ENCODE measurements around the gene ARID1B. TPM values are rescaled to one million over a fixed set of nuclear protein-coding genes. Genes with fewer than 3 reads are reported as not detected.

ARID1B gene
- total RNA-seq, 2 experiments from 2014 or later, result 90.1 to 164 TPM

GRCh38 chr6:157200611-157201010 lies 423.4 kb downstream of the ARID1B start:
- H2AFZ ChIP-seq (ENCODE audit: low read length), result no peak overlapping the region
- H3K36me3 ChIP-seq (ENCODE audit: insufficient read depth, low read length), result peaks cover 83% of the 10 kb centered on the region
- H3K4me3 ChIP-seq (ENCODE audit: low read depth, low read length, poor library complexity, severe bottlenecking), result no peak overlapping the region
- H3K9me2 ChIP-seq (ENCODE audit: insufficient read depth, low read length), result no peaks in the 10 kb centered on the region
- no peaks in the 10 kb centered on the region for H4K20me1 ChIP-seq (ENCODE audit: insufficient read depth, low read length)
- POLR2A ChIA-PET, result no interaction called here
- intact Hi-C loops (cut with micrococcal nuclease; ENCODE audit: unreplicated experiment), result no loop called here
- CTCF ChIA-PET (ENCODE audit: unreplicated experiment), result no interaction called here
- no peaks in the 10 kb centered on the region for H3K4me1 ChIP-seq (ENCODE audit: insufficient read depth, low read length, poor library complexity, severe bottlenecking)
- no peak for DNase-seq (ENCODE audit: low spot score)
- no peak for TF ChIP-seq EZH2phosphoT487 (IDR thresholded peaks at IDR 0.05; ENCODE audit: borderline replicate concordance, low read depth, low read length)
- TF ChIP-seq CTCF (conservative IDR thresholded peaks at IDR 0.05; ENCODE audit: low read length), result no peak
- H3K27ac ChIP-seq (ENCODE audit: low read depth, low read length, poor library complexity, severe bottlenecking), result no peak overlapping the region
- H3K4me2 ChIP-seq (ENCODE audit: low read length), result no peak overlapping the region
- H3K79me2 ChIP-seq (ENCODE audit: insufficient read depth, low read depth, low read length), result no peaks in the 10 kb centered on the region
- H3K9me3 ChIP-seq (ENCODE audit: low read length), result no peaks in the 10 kb centered on the region
- BruUV-seq (replicated peaks), result no TSS peak

DNA sequence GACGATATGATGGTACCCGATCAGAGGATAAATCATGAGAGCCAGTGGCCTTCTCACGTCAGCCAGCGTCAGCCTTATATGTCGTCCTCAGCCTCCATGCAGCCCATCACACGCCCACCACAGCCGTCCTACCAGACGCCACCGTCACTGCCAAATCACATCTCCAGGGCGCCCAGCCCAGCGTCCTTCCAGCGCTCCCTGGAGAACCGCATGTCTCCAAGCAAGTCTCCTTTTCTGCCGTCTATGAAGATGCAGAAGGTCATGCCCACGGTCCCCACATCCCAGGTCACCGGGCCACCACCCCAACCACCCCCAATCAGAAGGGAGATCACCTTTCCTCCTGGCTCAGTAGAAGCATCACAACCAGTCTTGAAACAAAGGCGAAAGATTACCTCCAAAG lies 423.9 kb downstream of the ARID1B start:
- H3K9me2 ChIP-seq (ENCODE audit: insufficient read depth, low read length), result no peaks in the 10 kb centered on the region
- ChIA-PET CTCF (ENCODE audit: unreplicated experiment) (no interaction called here), POLR2A (no interaction called here)
- no peaks in the 10 kb centered on the region for H3K4me1 ChIP-seq (ENCODE audit: insufficient read depth, low read length, poor library complexity, severe bottlenecking)
- no TSS peak for BruUV-seq (replicated peaks)
- TF ChIP-seq CTCF (conservative IDR thresholded peaks at IDR 0.05; ENCODE audit: low read length), result no peak
- TF ChIP-seq EZH2phosphoT487 (IDR thresholded peaks at IDR 0.05; ENCODE audit: borderline replicate concordance, low read depth, low read length), result no peak
- no peaks in the 10 kb centered on the region for H3K9me3 ChIP-seq (ENCODE audit: low read length)
- H2AFZ ChIP-seq (ENCODE audit: low read length), result no peak overlapping the region
- DNase-seq (ENCODE audit: low spot score), result no peak
- no peaks in the 10 kb centered on the region for H4K20me1 ChIP-seq (ENCODE audit: insufficient read depth, low read length)
- no peaks in the 10 kb centered on the region for H3K79me2 ChIP-seq (ENCODE audit: insufficient read depth, low read depth, low read length)
- peaks cover 85% of the 10 kb centered on the region for H3K36me3 ChIP-seq (ENCODE audit: insufficient read depth, low read length)
- H3K4me2 ChIP-seq (ENCODE audit: low read length), result no peak overlapping the region
- no peak overlapping the region for H3K4me3 ChIP-seq (ENCODE audit: low read depth, low read length, poor library complexity, severe bottlenecking)
- intact Hi-C loops (cut with micrococcal nuclease; ENCODE audit: unreplicated experiment), result no loop called here
- no peak overlapping the region for H3K27ac ChIP-seq (ENCODE audit: low read depth, low read length, poor library complexity, severe bottlenecking)

- POLR2A ChIA-PET, result interaction anchor here (1.0 kb wide), 1 partner anchor 23 kb away, joined by 3 read pairs; no protein-coding TSS in a partner anchor
Measured at GRCh38 chr6:157203312-157203744, 426.1 kb downstream of the ARID1B start.

More at GRCh38 chr6:157203312-157203744, 426.1 kb downstream of the ARID1B start:
- peaks cover 86% of the 10 kb centered on the region for H3K36me3 ChIP-seq (ENCODE audit: insufficient read depth, low read length)
- no peak for TF ChIP-seq CTCF (conservative IDR thresholded peaks at IDR 0.05; ENCODE audit: low read length)
- no peak for TF ChIP-seq EZH2phosphoT487 (IDR thresholded peaks at IDR 0.05; ENCODE audit: borderline replicate concordance, low read depth, low read length)
- BruUV-seq (replicated peaks), result no TSS peak
- no peaks in the 10 kb centered on the region for H4K20me1 ChIP-seq (ENCODE audit: insufficient read depth, low read length)
- intact Hi-C loops (cut with micrococcal nuclease; ENCODE audit: unreplicated experiment), result no loop called here
- no peaks in the 10 kb centered on the region for H3K9me2 ChIP-seq (ENCODE audit: insufficient read depth, low read length)
- no peak for DNase-seq (ENCODE audit: low spot score)
- H3K4me1 ChIP-seq (ENCODE audit: insufficient read depth, low read length, poor library complexity, severe bottlenecking), result no peaks in the 10 kb centered on the region
- no peaks in the 10 kb centered on the region for H3K79me2 ChIP-seq (ENCODE audit: insufficient read depth, low read depth, low read length)
- no peak overlapping the region for H3K4me3 ChIP-seq (ENCODE audit: low read depth, low read length, poor library complexity, severe bottlenecking)
- H2AFZ ChIP-seq (ENCODE audit: low read length), result no peak overlapping the region
- H3K27ac ChIP-seq (ENCODE audit: low read depth, low read length, poor library complexity, severe bottlenecking), result no peak overlapping the region
- H3K4me2 ChIP-seq (ENCODE audit: low read length), result no peak overlapping the region
- CTCF ChIA-PET (ENCODE audit: unreplicated experiment), result no interaction called here
- no peaks in the 10 kb centered on the region for H3K9me3 ChIP-seq (ENCODE audit: low read length)

All from OCI-LY7 (cell line).